Caco-2 (cell line): ENCODE data around the gene LEKR1. TPM values are rescaled to one million over a fixed set of nuclear protein-coding genes. Genes with fewer than 3 reads are reported as not detected.

Experiments
- BruUV-seq: library from RNA; stranded (reverse); fragments of 400-500 nt; replicated peaks from 2 replicates; lab custom pipeline; 2021; lab: Mats Ljungman, UMichigan
- CTCF ChIA-PET: fragments of 300-600 bp; sonication (Branson Sonifier 250); formaldehyde crosslinking; loops from one replicate; lab custom pipeline; 2022; ENCODE audit warnings: antibody characterized with exemption; lab: Charles Lee
- POLR2A ChIA-PET: fragments of 300-600 bp; sonication (Branson Sonifier 250); formaldehyde crosslinking; loops from one replicate; lab custom pipeline; 2022; ENCODE audit warnings: antibody characterized with exemption; lab: Charles Lee
- DNase-seq, 2 experiments: peaks; one replicate each; pipeline versions ENCODE4 v3.0.0 to v3.0.0-alpha.2; 2020 to 2022
- H3K27me3 ChIP-seq: replicated peaks from 2 replicates; pipeline ENCODE4 v1.6.0; 2011; ENCODE audit warnings: low read length; ENCODE audit not compliant: control insufficient read depth, insufficient read depth
- H3K36me3 ChIP-seq: 2 replicates; pipeline ENCODE4 v1.5.1; 2011; ENCODE audit warnings: low read length; ENCODE audit not compliant: control insufficient read depth, insufficient read depth
- H3K4me1 ChIP-seq: fragments of 250-450 bp; sonication (Bioruptor Pico); 2 replicates; pipeline ENCODE4 v1.5.1; 2020; ENCODE audit warnings: mild to moderate bottlenecking
- H3K4me3 ChIP-seq: 2 replicates; pipeline ENCODE4 v1.5.1; 2011; ENCODE audit warnings: low read depth, mild to moderate bottlenecking, control low read depth, low read length
- H3K9me3 ChIP-seq: fragments of 250-450 bp; sonication (Bioruptor Pico); 2 replicates; pipeline ENCODE4 v1.5.1; 2020; ENCODE audit warnings: mild to moderate bottlenecking, moderate library complexity
- H3K27ac Mint-ChIP-seq: one replicate; pipeline ENCODE4 v1.8.0; 2022; ENCODE audit warnings: mixed read lengths; ENCODE audit not compliant: unreplicated experiment
- H3K27me3 Mint-ChIP-seq: one replicate; pipeline ENCODE4 v1.8.0; 2022; ENCODE audit warnings: mixed read lengths; ENCODE audit not compliant: insufficient read depth, unreplicated experiment
- H3K36me3 Mint-ChIP-seq: one replicate; pipeline ENCODE4 v1.8.0; 2022; ENCODE audit warnings: mild to moderate bottlenecking, mixed read lengths; ENCODE audit not compliant: insufficient read depth, unreplicated experiment
- H3K4me1 Mint-ChIP-seq: one replicate; pipeline ENCODE4 v1.8.0; 2022; ENCODE audit warnings: low read depth, mixed read lengths; ENCODE audit not compliant: unreplicated experiment
- H3K4me3 Mint-ChIP-seq: one replicate; pipeline ENCODE4 v1.8.0; 2022; ENCODE audit warnings: mild to moderate bottlenecking, moderate library complexity, mixed read lengths; ENCODE audit not compliant: unreplicated experiment
- H3K9me3 Mint-ChIP-seq: one replicate; pipeline ENCODE4 v1.8.0; 2022; ENCODE audit warnings: mixed read lengths; ENCODE audit not compliant: unreplicated experiment
- intact Hi-C: fragments of 100-400 bp; cut with micrococcal nuclease; formaldehyde crosslinking; loops from one replicate; pipeline ENCODE4 v1.10.0; 2022; ENCODE audit not compliant: unreplicated experiment
- total RNA-seq: library from RNA; stranded (reverse); gene quantifications from 2 replicates; pipeline ENCODE4 v1.2.3, GENCODE V29; 2022
- TF ChIP-seq, protein P1 (sequence below), 2 experiments: fragments of 200-600 bp in 1 of 2; IDR thresholded peaks; 1 replicate in 1 of 2; 2 replicates in 1 of 2; pipeline versions ENCODE4 v1.5.1 to v1.8.0; 2011 to 2022; ENCODE audit warnings: antibody characterized with exemption in 1 of 2, control low read depth in 1 of 2, inconsistent platforms in 1 of 2, low read depth in 1 of 2, low read length in 1 of 2, mild to moderate bottlenecking in 1 of 2, moderate library complexity in 1 of 2; ENCODE audit not compliant: insufficient read depth in 1 of 2, severe bottlenecking in 1 of 2, unreplicated experiment in 1 of 2

LEKR1 gene
- total RNA-seq, 1 experiment from 2014 or later: 1.6 TPM

DNA sequence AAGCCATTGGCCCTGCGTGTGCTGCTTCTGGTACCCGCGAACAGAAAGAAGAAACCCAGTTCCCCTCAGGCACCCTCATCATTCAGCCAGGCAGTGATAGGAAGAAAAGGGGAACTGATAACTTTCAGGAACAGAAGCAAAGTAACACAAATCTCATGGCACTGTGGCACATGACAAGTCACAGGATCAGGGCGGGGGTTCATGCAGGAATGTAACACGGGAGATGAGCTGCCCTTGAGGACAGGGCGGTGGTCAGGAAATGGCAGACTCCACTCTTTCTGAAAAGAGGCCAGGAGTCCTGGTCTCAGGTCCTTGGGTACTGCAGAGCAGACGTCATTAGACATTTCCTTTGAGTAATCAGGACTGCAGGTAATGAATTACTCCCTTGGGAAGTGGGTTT lies 238.2 kb downstream of the LEKR1 start:
- Histone ChIP-seq H3K36me3 (no peaks in the 10 kb centered on the region), H3K27me3 (no peaks in the 10 kb centered on the region), H3K9me3 (no peaks in the 10 kb centered on the region), H3K4me1 (peaks cover 12% of the 10 kb centered on the region), H3K4me3 (no peak overlapping the region)
- H3K27ac Mint-ChIP-seq: no peak overlapping the region
- TF ChIP-seq, protein P1, sequence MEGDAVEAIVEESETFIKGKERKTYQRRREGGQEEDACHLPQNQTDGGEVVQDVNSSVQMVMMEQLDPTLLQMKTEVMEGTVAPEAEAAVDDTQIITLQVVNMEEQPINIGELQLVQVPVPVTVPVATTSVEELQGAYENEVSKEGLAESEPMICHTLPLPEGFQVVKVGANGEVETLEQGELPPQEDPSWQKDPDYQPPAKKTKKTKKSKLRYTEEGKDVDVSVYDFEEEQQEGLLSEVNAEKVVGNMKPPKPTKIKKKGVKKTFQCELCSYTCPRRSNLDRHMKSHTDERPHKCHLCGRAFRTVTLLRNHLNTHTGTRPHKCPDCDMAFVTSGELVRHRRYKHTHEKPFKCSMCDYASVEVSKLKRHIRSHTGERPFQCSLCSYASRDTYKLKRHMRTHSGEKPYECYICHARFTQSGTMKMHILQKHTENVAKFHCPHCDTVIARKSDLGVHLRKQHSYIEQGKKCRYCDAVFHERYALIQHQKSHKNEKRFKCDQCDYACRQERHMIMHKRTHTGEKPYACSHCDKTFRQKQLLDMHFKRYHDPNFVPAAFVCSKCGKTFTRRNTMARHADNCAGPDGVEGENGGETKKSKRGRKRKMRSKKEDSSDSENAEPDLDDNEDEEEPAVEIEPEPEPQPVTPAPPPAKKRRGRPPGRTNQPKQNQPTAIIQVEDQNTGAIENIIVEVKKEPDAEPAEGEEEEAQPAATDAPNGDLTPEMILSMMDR (IDR thresholded peaks at IDR 0.05; ENCODE audit: insufficient read depth in 1 of 2, low read depth in 1 of 2, low read length in 1 of 2, severe bottlenecking in 1 of 2, unreplicated experiment in 1 of 2): no peak
- ChIA-PET CTCF (interaction anchor here (1.0 kb wide), 1 partner anchor 25 kb away, joined by 3 read pairs; no protein-coding TSS in a partner anchor), POLR2A (no interaction called here)
- intact Hi-C loops: no loop called here
- H3K9me3 Mint-ChIP-seq: peaks cover 10% of the 10 kb centered on the region
- no peaks in the 10 kb centered on the region for H3K27me3 Mint-ChIP-seq
- no peak for DNase-seq
- BruUV-seq: no TSS peak
- no peak overlapping the region for H3K4me3 Mint-ChIP-seq
- peaks cover 21% of the 10 kb centered on the region for H3K4me1 Mint-ChIP-seq
- no peaks in the 10 kb centered on the region for H3K36me3 Mint-ChIP-seq

DNA sequence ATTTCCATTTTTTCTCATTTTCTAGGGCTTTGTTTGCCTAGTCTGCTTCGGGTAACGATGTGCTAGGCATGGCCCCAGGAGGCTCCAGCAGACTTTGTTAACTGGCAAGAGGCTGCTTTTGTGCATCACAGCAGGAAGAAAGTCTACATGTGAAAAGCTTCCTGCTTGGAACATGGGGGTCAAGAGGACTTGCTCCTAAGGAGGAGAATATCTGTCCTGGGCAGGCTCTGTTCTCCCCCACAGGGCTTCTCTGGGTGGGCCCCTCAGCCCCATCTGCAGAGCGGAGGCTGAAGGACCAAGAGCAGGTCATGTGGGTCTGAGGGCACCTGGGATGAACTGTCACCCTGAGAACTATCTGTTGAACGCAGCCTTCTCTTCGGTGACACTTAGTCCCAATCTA lies 239.0 kb downstream of the LEKR1 start:
- POLR2A ChIA-PET: no interaction called here
- Mint-ChIP-seq H3K27ac (no peak overlapping the region), H3K9me3 (peaks cover 10% of the 10 kb centered on the region), H3K36me3 (no peaks in the 10 kb centered on the region), H3K27me3 (no peaks in the 10 kb centered on the region), H3K4me3 (no peak overlapping the region), H3K4me1 (peaks cover 14% of the 10 kb centered on the region)
- CTCF ChIA-PET: interaction anchor here (1.0 kb wide), 1 partner anchor 24 kb away, joined by 3 read pairs; no protein-coding TSS in a partner anchor
- no TSS peak for BruUV-seq
- H3K9me3 ChIP-seq: no peaks in the 10 kb centered on the region
- intact Hi-C loops: no loop called here
- TF ChIP-seq, protein P1 (IDR thresholded peaks at IDR 0.05; ENCODE audit: insufficient read depth in 1 of 2, low read depth in 1 of 2, low read length in 1 of 2, severe bottlenecking in 1 of 2, unreplicated experiment in 1 of 2): no peak
- H3K36me3 ChIP-seq: no peaks in the 10 kb centered on the region
- H3K4me1 ChIP-seq: peaks cover 4% of the 10 kb centered on the region
- no peak overlapping the region for H3K4me3 ChIP-seq
- DNase-seq: no peak
- H3K27me3 ChIP-seq: no peaks in the 10 kb centered on the region

DNA sequence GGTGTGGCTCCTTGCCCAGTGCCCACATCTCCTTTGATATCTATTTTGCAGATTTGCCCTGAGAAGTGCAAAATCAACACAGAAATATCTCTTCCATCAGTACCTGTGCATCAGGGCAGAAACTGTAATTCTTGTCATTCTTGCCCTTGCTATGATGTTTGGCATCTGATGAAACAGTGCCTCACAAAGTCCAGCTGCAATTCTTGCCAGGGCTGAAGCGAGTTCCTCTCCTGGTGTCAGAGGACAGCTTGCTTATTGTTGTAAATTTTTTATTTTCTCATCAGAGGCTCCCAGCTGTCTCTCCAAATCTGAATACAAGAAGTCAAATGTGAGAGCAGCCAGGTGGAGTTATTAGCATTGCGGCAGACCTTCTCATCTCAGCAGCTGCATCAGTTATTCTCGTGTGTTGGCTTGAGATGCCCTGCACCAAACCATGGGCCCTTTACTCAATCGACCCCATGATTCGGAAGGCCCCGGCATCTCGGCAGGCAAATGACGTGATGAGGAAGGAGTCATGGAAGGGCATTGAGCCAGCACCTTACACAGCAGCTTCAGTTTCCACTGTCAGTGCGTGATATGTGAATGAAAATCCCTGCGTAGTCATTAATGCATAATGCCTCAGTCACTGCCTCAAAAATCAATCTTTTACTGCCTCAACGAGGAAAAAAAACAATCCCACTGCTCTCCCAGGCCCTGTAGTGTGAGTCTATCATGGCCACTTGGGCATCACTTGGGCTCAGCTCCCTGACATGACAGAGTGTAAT lies 240.4 kb downstream of the LEKR1 start:
- no peak for DNase-seq
- Mint-ChIP-seq H3K4me1 (peaks cover 11% of the 10 kb centered on the region), H3K27ac (no peak overlapping the region), H3K9me3 (peaks cover 9% of the 10 kb centered on the region), H3K36me3 (no peaks in the 10 kb centered on the region), H3K27me3 (no peaks in the 10 kb centered on the region), H3K4me3 (no peak overlapping the region)
- Histone ChIP-seq H3K9me3 (no peaks in the 10 kb centered on the region), H3K36me3 (no peaks in the 10 kb centered on the region; the same call in 1 of the 2 replicates), H3K4me1 (no peaks in the 10 kb centered on the region), H3K27me3 (no peaks in the 10 kb centered on the region), H3K4me3 (no peak overlapping the region)
- ChIA-PET CTCF (no interaction called here), POLR2A (no interaction called here)
- no TSS peak for BruUV-seq
- intact Hi-C loops: no loop called here
- TF ChIP-seq, protein P1 (IDR thresholded peaks at IDR 0.05; ENCODE audit: insufficient read depth in 1 of 2, low read depth in 1 of 2, low read length in 1 of 2, severe bottlenecking in 1 of 2, unreplicated experiment in 1 of 2): no peak
